H1 (cell line): Measurements from ENCODE around the gene BLMH. TPM values are rescaled to one million over a fixed set of nuclear protein-coding genes. Genes with fewer than 3 reads are reported as not detected.

ENCODE experiments used
- CTCF ChIA-PET: fragments of 300-600 bp; sonication (Branson Sonifier 250); formaldehyde crosslinking; loops from one replicate; lab custom pipeline; 2021; ENCODE audit not compliant: partially characterized antibody; lab: Charles Lee
- POLR2A ChIA-PET: fragments of 300-600 bp; sonication (Branson Sonifier 250); formaldehyde crosslinking; loops from one replicate; lab custom pipeline; 2021; ENCODE audit warnings: inconsistent platforms; ENCODE audit not compliant: partially characterized antibody; lab: Charles Lee
- DNase-seq, 2 experiments: peaks; one replicate each; pipeline versions ENCODE4 v3.0.0 to v3.0.0-alpha.2; 2010 to 2022; ENCODE audit warnings: low spot score in 2 of 2, low read depth in 1 of 2, mixed read lengths in 1 of 2
- FAIRE-seq: peaks from 2 replicates; lab custom pipeline; 2011; peaks lifted over from hg19 to GRCh38; lab: Jason Lieb, UNC
- H2AFZ ChIP-seq: 2 replicates; pipeline ENCODE4 v1.8.1; 2012; ENCODE audit warnings: low read length, inconsistent platforms
- H2AK5ac ChIP-seq: 2 replicates; pipeline ENCODE4 v1.6.1; 2013; ENCODE audit warnings: low read depth, low read length
- H2BK120ac ChIP-seq: replicated peaks from 2 replicates; pipeline ENCODE3; 2013; ENCODE audit warnings: low read depth, low read length, inconsistent platforms
- H2BK12ac ChIP-seq: 2 replicates; pipeline ENCODE4 v1.6.1; 2013; ENCODE audit warnings: low read depth, low read length
- H2BK15ac ChIP-seq: 2 replicates; pipeline ENCODE4 v1.6.1; 2013; ENCODE audit warnings: low read length
- H2BK20ac ChIP-seq: 2 replicates; pipeline ENCODE4 v1.6.1; 2013; ENCODE audit warnings: low read length
- H2BK5ac ChIP-seq: 2 replicates; pipeline ENCODE4 v1.6.1; 2013; ENCODE audit warnings: low read depth, low read length
- H3K14ac ChIP-seq: 2 replicates; pipeline ENCODE4 v1.6.1; 2013; ENCODE audit warnings: inconsistent platforms; ENCODE audit not compliant: insufficient read length
- H3K18ac ChIP-seq: 2 replicates; pipeline ENCODE4 v1.6.1; 2013; ENCODE audit warnings: low read length; ENCODE audit errors: extremely low read depth
- H3K23ac ChIP-seq: 2 replicates; pipeline ENCODE4 v1.6.1; 2013; ENCODE audit warnings: inconsistent platforms; ENCODE audit not compliant: insufficient read length
- H3K23me2 ChIP-seq: 2 replicates; pipeline ENCODE4 v1.6.1; 2013; ENCODE audit warnings: low read depth, low read length
- H3K27ac ChIP-seq: 2 replicates; pipeline ENCODE4 v1.6.1; 2011; ENCODE audit warnings: low read depth, low read length, inconsistent platforms
- H3K27me3 ChIP-seq, 4 experiments: replicated peaks in 1 of 4; 1 replicate in 1 of 4; 2 replicates in 3 of 4; pipeline versions ENCODE4 v1.6.1 to v1.8.1; 2011 to 2013; ENCODE audit warnings: low read length in 3 of 4, mild to moderate bottlenecking in 3 of 4, inconsistent platforms in 2 of 4, mixed read lengths in 2 of 4, moderate library complexity in 1 of 4; ENCODE audit not compliant: control insufficient read depth in 3 of 4, insufficient read depth in 3 of 4; ENCODE audit errors: extremely low read depth in 1 of 4
- H3K36me3 ChIP-seq, 4 experiments: 2 replicates each; pipeline versions ENCODE4 v1.6.1 to v1.8.1; 2011 to 2013; ENCODE audit warnings: mild to moderate bottlenecking in 4 of 4, low read length in 3 of 4, moderate library complexity in 2 of 4, control low read depth in 1 of 4, inconsistent platforms in 1 of 4; ENCODE audit not compliant: insufficient read depth in 4 of 4, control insufficient read depth in 2 of 4
- H3K4ac ChIP-seq: replicated peaks from 2 replicates; pipeline ENCODE3; 2013; ENCODE audit warnings: low read length, low read depth, mixed read lengths, inconsistent platforms; ENCODE audit not compliant: insufficient read length
- H3K4me1 ChIP-seq, 4 experiments: replicated peaks in 1 of 4; 1 replicate in 1 of 4; 2 replicates in 3 of 4; pipeline versions ENCODE4 v1.6.1 to v1.8.1; 2011 to 2013; ENCODE audit warnings: low read length in 3 of 4, inconsistent platforms in 2 of 4, mixed read lengths in 1 of 4; ENCODE audit not compliant: insufficient read depth in 4 of 4, control insufficient read depth in 3 of 4
- H3K4me2 ChIP-seq, 2 experiments: 2 replicates each; pipeline versions ENCODE4 v1.6.1 to v1.8.1; 2011 to 2013; ENCODE audit warnings: low read depth in 2 of 2, low read length in 2 of 2, control low read depth in 1 of 2, inconsistent platforms in 1 of 2, mild to moderate bottlenecking in 1 of 2; ENCODE audit not compliant: insufficient read depth in 1 of 2
- H3K4me3 ChIP-seq, 4 experiments: fragments of 200-600, 300-600 bp in 1 of 4; sonication (generic), shearing (Covaris generic), sonication (Bioruptor Twin) in 1 of 4; 2 replicates each; pipeline versions ENCODE4 v1.5.1 to v1.8.1; 2011 to 2016; ENCODE audit warnings: low read length in 4 of 4, low read depth in 3 of 4, control low read depth in 2 of 4, inconsistent platforms in 2 of 4, mild to moderate bottlenecking in 2 of 4, mixed read lengths in 1 of 4, moderate library complexity in 1 of 4; ENCODE audit not compliant: insufficient read depth in 2 of 4; ENCODE audit errors: extremely low read depth in 1 of 4
- H3K56ac ChIP-seq: replicated peaks from 2 replicates; pipeline ENCODE3; 2013; ENCODE audit warnings: low read depth, mild to moderate bottlenecking, mixed read lengths, low read length, inconsistent platforms; ENCODE audit not compliant: insufficient read length
- H3K79me1 ChIP-seq: 2 replicates; pipeline ENCODE4 v1.6.1; 2013; ENCODE audit warnings: low read depth, low read length, control low read depth
- H3K79me2 ChIP-seq, 2 experiments: 2 replicates each; pipeline versions ENCODE4 v1.6.1 to v1.8.1; 2012 to 2013; ENCODE audit warnings: low read length in 2 of 2, mild to moderate bottlenecking in 2 of 2, inconsistent platforms in 1 of 2; ENCODE audit not compliant: insufficient read depth in 2 of 2, control insufficient read depth in 1 of 2
- H3K9ac ChIP-seq, 4 experiments: replicated peaks in 1 of 4; 1 replicate in 1 of 4; 2 replicates in 3 of 4; pipeline versions ENCODE4 v1.6.1 to v1.8.1; 2011 to 2013; ENCODE audit warnings: low read depth in 3 of 4, low read length in 3 of 4, control low read depth in 2 of 4, mild to moderate bottlenecking in 2 of 4, moderate library complexity in 2 of 4, inconsistent platforms in 1 of 4; ENCODE audit errors: extremely low read depth in 1 of 4
- H3K9me3 ChIP-seq, 2 experiments: 2 replicates each; pipeline versions ENCODE4 v1.6.1 to v1.8.1; 2012 to 2013; ENCODE audit warnings: mild to moderate bottlenecking in 2 of 2, moderate library complexity in 2 of 2, control low read depth in 1 of 2, inconsistent platforms in 1 of 2, low read depth in 1 of 2, low read length in 1 of 2, mixed read lengths in 1 of 2; ENCODE audit not compliant: insufficient read depth in 2 of 2
- H4K20me1 ChIP-seq, 2 experiments: replicated peaks in 1 of 2; 2 replicates each; pipeline versions ENCODE3 to v1.8.1; 2011 to 2013; ENCODE audit warnings: inconsistent platforms in 2 of 2, low read length in 2 of 2, mild to moderate bottlenecking in 1 of 2; ENCODE audit not compliant: insufficient read depth in 2 of 2, control insufficient read depth in 1 of 2
- H4K5ac ChIP-seq: 2 replicates; pipeline ENCODE4 v1.6.1; 2013; ENCODE audit warnings: low read length, low read depth, mixed read lengths, inconsistent platforms; ENCODE audit not compliant: insufficient read length
- H4K8ac ChIP-seq: 2 replicates; pipeline ENCODE4 v1.8.0; 2013; ENCODE audit warnings: mild to moderate bottlenecking, moderate library complexity, low read length, inconsistent platforms; ENCODE audit not compliant: insufficient read depth; ENCODE audit errors: extremely low read depth
- H4K91ac ChIP-seq: replicated peaks from 2 replicates; pipeline ENCODE3; 2013; ENCODE audit warnings: low read length, mixed read lengths, inconsistent platforms; ENCODE audit not compliant: insufficient read length
- BACH1 ChIP-seq: IDR thresholded peaks from 2 replicates; pipeline ENCODE4 v1.6.1; 2012; ENCODE audit warnings: low read length, improper control_type of control experiment
- EP300 ChIP-seq, 2 experiments: IDR thresholded peaks; 1 replicate in 1 of 2; 2 replicates in 1 of 2; pipeline ENCODE4 v1.6.1; 2011 to 2012; ENCODE audit warnings: low read depth in 2 of 2, low read length in 2 of 2, mild to moderate bottlenecking in 2 of 2, borderline replicate concordance in 1 of 2, inconsistent platforms in 1 of 2, moderate library complexity in 1 of 2
- HDAC6 ChIP-seq: IDR thresholded peaks from one replicate; pipeline ENCODE4 v1.7.1; 2012; ENCODE audit warnings: low read depth, mild to moderate bottlenecking, inconsistent platforms, low read length, moderate library complexity
- KDM1A ChIP-seq: fragments of 200-600, 300-600 bp; sonication (generic); IDR thresholded peaks from 2 replicates; pipeline ENCODE4 v1.7.1; 2016; ENCODE audit warnings: mild to moderate bottlenecking, low read length, borderline replicate concordance
- POLR2AphosphoS5 ChIP-seq: IDR thresholded peaks from 2 replicates; pipeline ENCODE4 v1.6.1; 2011; ENCODE audit warnings: low read depth, low read length
- RAD21 ChIP-seq, 2 experiments: IDR thresholded peaks in 1 of 2; conservative IDR thresholded peaks in 1 of 2; 2 replicates each; pipeline ENCODE4 v1.6.1; 2011; ENCODE audit warnings: low read depth in 2 of 2, low read length in 2 of 2, improper control_type of control experiment in 1 of 2, inconsistent platforms in 1 of 2, mild to moderate bottlenecking in 1 of 2, moderate library complexity in 1 of 2
- ZNF274 ChIP-seq: IDR thresholded peaks from 2 replicates; pipeline ENCODE4 v1.7.0; 2012; ENCODE audit warnings: low read length, borderline replicate concordance; ENCODE audit errors: extremely low read depth
- WGBS, 2 experiments: shearing (Covaris generic) in 1 of 2; methylation state at CpG; one replicate each; pipeline versions ENCODE4 v1.1.6 to v1.1.7; 2013 to 2015; ENCODE audit warnings: low lambda C conversion rate in 2 of 2, mixed read lengths in 2 of 2, inconsistent platforms in 1 of 2, low coverage in 1 of 2, missing lambda C conversion rate in 1 of 2; ENCODE audit not compliant: insufficient replicate concordance in 2 of 2, insufficient coverage in 1 of 2, insufficient read length in 1 of 2; ENCODE audit errors: extremely low coverage in 1 of 2, missing lambda C conversion rate in 1 of 2; 5-methylcytosine and 5-hydroxymethylcytosine counted together
- polyA plus RNA-seq, 7 experiments: library from polyadenylated mRNA; depleted of rRNA in 3 of 7; stranded (reverse) in 5 of 7; unstranded in 2 of 7; fragments of >200 nt in 5 of 7; fragments of 200-250 nt in 2 of 7; gene quantifications; 1 replicate in 5 of 7; 2 replicates in 1 of 7; 4 replicates in 1 of 7; pipeline versions ENCODE4 v1.2.1 to v1.2.3, GENCODE V29; 2011 to 2013; ENCODE audit warnings: missing spikeins in 2 of 7, mixed read lengths in 2 of 7
- total RNA-seq: library from RNA; stranded (reverse); fragmentation: NEBNext Ultra II Directional; extraction: Animal tissue kit (Norgen Biotek cat#: 25700); gene quantifications from 2 replicates; pipeline ENCODE4 v1.2.1, GENCODE V29; 2021
- TF ChIP-seq, protein P1 (sequence below), 3 experiments: IDR thresholded peaks; 1 replicate in 2 of 3; 2 replicates in 1 of 3; pipeline versions ENCODE4 v1.5.1 to v1.6.1; 2011; ENCODE audit warnings: low read length in 3 of 3, mild to moderate bottlenecking in 3 of 3, inconsistent platforms in 2 of 3, low read depth in 1 of 3, moderate library complexity in 1 of 3; ENCODE audit not compliant: insufficient read depth in 1 of 3; ENCODE audit errors: control extremely low read depth in 1 of 3
- TF ChIP-seq, protein P2 (sequence below): IDR thresholded peaks from 2 replicates; pipeline ENCODE4 v1.6.1; 2012; ENCODE audit warnings: low read length, inconsistent platforms

Gene BLMH
- total and polyA plus RNA-seq, 2 of the 8 experiments (the other 6 are each of a cell fraction or from before 2014, with no cell fraction given): 18.2 to 74.3 TPM

DNA sequence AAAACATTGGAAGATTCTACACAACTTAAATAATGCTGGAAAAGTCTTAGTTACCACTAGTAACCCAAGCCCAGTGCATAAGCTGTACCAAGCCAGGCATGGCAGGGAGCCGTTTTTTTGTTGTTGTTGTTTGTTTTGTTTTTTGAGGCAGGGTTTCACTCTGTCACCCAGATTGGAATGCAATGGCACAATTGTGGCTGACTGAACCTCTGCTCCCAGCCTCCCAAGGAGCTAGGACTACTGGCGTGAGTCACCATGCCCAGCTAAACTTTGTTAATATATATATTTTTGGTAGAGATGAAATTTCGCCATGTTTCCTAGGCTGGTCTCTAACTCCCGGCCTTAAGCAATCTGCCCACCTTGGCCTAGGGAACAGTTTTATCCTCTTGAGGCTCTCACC, 42.7 kb upstream of the BLMH start:
- no peaks in the 10 kb centered on the region for H3K27me3 ChIP-seq
- no peak overlapping the region for H3K18ac ChIP-seq
- H2BK20ac ChIP-seq: no peak overlapping the region
- H3K4me2 ChIP-seq: no peak overlapping the region
- ChIA-PET CTCF (interaction anchor here (0.6 to 7.7 kb wide), 10 partner anchors 7 to 230 kb away, joined by 3 to 57 read pairs (median 4); partner anchors contain the start of gene BLMH), POLR2A (no interaction called here)
- H2BK120ac ChIP-seq: no peak overlapping the region
- FAIRE-seq: no peak
- H3K9me3 ChIP-seq: no peaks in the 10 kb centered on the region
- no peak overlapping the region for H3K9ac ChIP-seq
- H3K23me2 ChIP-seq: no peaks in the 10 kb centered on the region; the same call in 1 of the 2 replicates
- H2AK5ac ChIP-seq: no peak overlapping the region
- H3K23ac ChIP-seq: no peak overlapping the region
- H3K4me3 ChIP-seq: no peak overlapping the region
- H2AFZ ChIP-seq: no peak overlapping the region
- no peak overlapping the region for H2BK12ac ChIP-seq
- H4K20me1 ChIP-seq: no peaks in the 10 kb centered on the region
- no peak overlapping the region for H4K91ac ChIP-seq
- no peaks in the 10 kb centered on the region for H3K36me3 ChIP-seq
- H4K5ac ChIP-seq: no peak overlapping the region
- no peak overlapping the region for H3K27ac ChIP-seq
- no peak overlapping the region for H3K14ac ChIP-seq
- no peak overlapping the region for H2BK15ac ChIP-seq
- DNase-seq: no peak
- H3K4ac ChIP-seq: no peak overlapping the region
- H2BK5ac ChIP-seq: no peak overlapping the region
- H4K8ac ChIP-seq: no peak overlapping the region
- no peaks in the 10 kb centered on the region for H3K4me1 ChIP-seq
- H3K79me1 ChIP-seq: no peaks in the 10 kb centered on the region
- H3K79me2 ChIP-seq: no peaks in the 10 kb centered on the region
- H3K56ac ChIP-seq: no peak overlapping the region
- 84% methylated on average over 4 of the region's 4 CpGs; no CpG with 5 or more reads in 1 of the 2 experiments for WGBS, 2 experiments
- TF ChIP-seq, protein P1, sequence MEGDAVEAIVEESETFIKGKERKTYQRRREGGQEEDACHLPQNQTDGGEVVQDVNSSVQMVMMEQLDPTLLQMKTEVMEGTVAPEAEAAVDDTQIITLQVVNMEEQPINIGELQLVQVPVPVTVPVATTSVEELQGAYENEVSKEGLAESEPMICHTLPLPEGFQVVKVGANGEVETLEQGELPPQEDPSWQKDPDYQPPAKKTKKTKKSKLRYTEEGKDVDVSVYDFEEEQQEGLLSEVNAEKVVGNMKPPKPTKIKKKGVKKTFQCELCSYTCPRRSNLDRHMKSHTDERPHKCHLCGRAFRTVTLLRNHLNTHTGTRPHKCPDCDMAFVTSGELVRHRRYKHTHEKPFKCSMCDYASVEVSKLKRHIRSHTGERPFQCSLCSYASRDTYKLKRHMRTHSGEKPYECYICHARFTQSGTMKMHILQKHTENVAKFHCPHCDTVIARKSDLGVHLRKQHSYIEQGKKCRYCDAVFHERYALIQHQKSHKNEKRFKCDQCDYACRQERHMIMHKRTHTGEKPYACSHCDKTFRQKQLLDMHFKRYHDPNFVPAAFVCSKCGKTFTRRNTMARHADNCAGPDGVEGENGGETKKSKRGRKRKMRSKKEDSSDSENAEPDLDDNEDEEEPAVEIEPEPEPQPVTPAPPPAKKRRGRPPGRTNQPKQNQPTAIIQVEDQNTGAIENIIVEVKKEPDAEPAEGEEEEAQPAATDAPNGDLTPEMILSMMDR (IDR thresholded peaks at IDR 0.05; ENCODE audit: control extremely low read depth in 1 of 3, insufficient read depth in 1 of 3, low read depth in 1 of 3, low read length in 3 of 3): no peak
- TF ChIP-seq ZNF274: no peak
- TF ChIP-seq BACH1: no peak
- TF ChIP-seq RAD21 (IDR thresholded peaks at IDR 0.05 in 1 of 2, conservative IDR thresholded peaks at IDR 0.05 in 1 of 2; ENCODE audit: low read depth in 2 of 2, low read length in 2 of 2): no peak
- no peak for TF ChIP-seq EP300 (IDR thresholded peaks at IDR 0.05; ENCODE audit: borderline replicate concordance in 1 of 2, low read depth in 2 of 2, low read length in 2 of 2)
- TF ChIP-seq POLR2AphosphoS5: no peak
- TF ChIP-seq HDAC6: no peak
- TF ChIP-seq, protein P2, sequence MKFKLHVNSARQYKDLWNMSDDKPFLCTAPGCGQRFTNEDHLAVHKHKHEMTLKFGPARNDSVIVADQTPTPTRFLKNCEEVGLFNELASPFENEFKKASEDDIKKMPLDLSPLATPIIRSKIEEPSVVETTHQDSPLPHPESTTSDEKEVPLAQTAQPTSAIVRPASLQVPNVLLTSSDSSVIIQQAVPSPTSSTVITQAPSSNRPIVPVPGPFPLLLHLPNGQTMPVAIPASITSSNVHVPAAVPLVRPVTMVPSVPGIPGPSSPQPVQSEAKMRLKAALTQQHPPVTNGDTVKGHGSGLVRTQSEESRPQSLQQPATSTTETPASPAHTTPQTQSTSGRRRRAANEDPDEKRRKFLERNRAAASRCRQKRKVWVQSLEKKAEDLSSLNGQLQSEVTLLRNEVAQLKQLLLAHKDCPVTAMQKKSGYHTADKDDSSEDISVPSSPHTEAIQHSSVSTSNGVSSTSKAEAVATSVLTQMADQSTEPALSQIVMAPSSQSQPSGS: no peak
- no peak for TF ChIP-seq KDM1A
